Endothelial cell of umbilical vein (primary cell): Measurements from ENCODE around the gene PTMA. TPM values are rescaled to one million over a fixed set of nuclear protein-coding genes. Genes with fewer than 3 reads are reported as not detected.

ENCODE experiments used
- BruUV-seq: library from RNA; stranded (reverse); fragments of 400-500 nt; replicated peaks from 2 replicates; lab custom pipeline; 2021; lab: Mats Ljungman, UMichigan
- CTCF ChIA-PET: fragments of 300-600, 350-600 bp; sonication (Branson Sonifier 250); formaldehyde crosslinking; loops from one replicate; lab custom pipeline; 2021; ENCODE audit warnings: antibody characterized with exemption, inconsistent platforms; lab: Charles Lee
- POLR2A ChIA-PET: fragments of 300-600, 350-600 bp; sonication (Branson Sonifier 250); formaldehyde crosslinking; loops from one replicate; lab custom pipeline; 2021; ENCODE audit warnings: antibody characterized with exemption, inconsistent platforms; lab: Charles Lee
- DNase-seq: peaks from one replicate; pipeline ENCODE4 v3.0.0-alpha.2; 2011; ENCODE audit warnings: low read depth, low spot score
- FAIRE-seq: peaks from 2 replicates; lab custom pipeline; 2011; peaks lifted over from hg19 to GRCh38; lab: Jason Lieb, UNC
- H2AFZ ChIP-seq: 2 replicates; pipeline ENCODE4 v1.6.0; 2012; ENCODE audit warnings: low read depth, low read length, control low read depth, inconsistent platforms
- H3K27ac ChIP-seq: 2 replicates; pipeline ENCODE4 v1.5.1; 2011; ENCODE audit warnings: low read depth, mild to moderate bottlenecking, control low read depth, low read length, moderate library complexity; ENCODE audit not compliant: insufficient read depth
- H3K27me3 ChIP-seq, 2 experiments: 2 replicates each; pipeline versions ENCODE4 v1.6.0 to v1.6.1; 2011; ENCODE audit warnings: low read length in 2 of 2, mixed read lengths in 1 of 2; ENCODE audit not compliant: control insufficient read depth in 2 of 2, insufficient read depth in 2 of 2
- H3K36me3 ChIP-seq, 2 experiments: 2 replicates in 1 of 2; 3 replicates in 1 of 2; pipeline ENCODE4 v1.5.1; 2011; ENCODE audit warnings: low read length in 2 of 2, mild to moderate bottlenecking in 1 of 2, moderate library complexity in 1 of 2; ENCODE audit not compliant: control insufficient read depth in 2 of 2, insufficient read depth in 2 of 2; ENCODE audit errors: extremely low read depth in 1 of 2
- H3K4me1 ChIP-seq: 3 replicates; pipeline ENCODE4 v1.5.1; 2011; ENCODE audit warnings: mild to moderate bottlenecking, low read length; ENCODE audit not compliant: control insufficient read depth, insufficient read depth; ENCODE audit errors: extremely low read depth
- H3K4me2 ChIP-seq: 2 replicates; pipeline ENCODE4 v1.6.1; 2011; ENCODE audit warnings: low read length, control low read depth, mixed read lengths; ENCODE audit not compliant: insufficient read depth
- H3K4me3 ChIP-seq, 3 experiments: fragments of 200-600 bp in 1 of 3; sonication (generic), shearing (Covaris generic) in 1 of 3; replicated peaks in 1 of 3; 2 replicates each; pipeline ENCODE4 v1.5.1; 2011 to 2016; ENCODE audit warnings: control low read depth in 3 of 3, low read length in 3 of 3, mild to moderate bottlenecking in 2 of 3, inconsistent platforms in 1 of 3, low read depth in 1 of 3, moderate library complexity in 1 of 3; ENCODE audit not compliant: insufficient read depth in 1 of 3
- H3K79me2 ChIP-seq: 2 replicates; pipeline ENCODE4 v1.6.0; 2012; ENCODE audit warnings: low read length, inconsistent platforms; ENCODE audit not compliant: control insufficient read depth, insufficient read depth
- H3K9ac ChIP-seq: replicated peaks from 2 replicates; pipeline ENCODE3; 2011; ENCODE audit warnings: low read length, control low read depth; ENCODE audit not compliant: insufficient read depth; ENCODE audit errors: extremely low read depth
- H3K9me1 ChIP-seq: replicated peaks from 3 replicates; pipeline ENCODE4 v1.6.0; 2011; ENCODE audit warnings: mild to moderate bottlenecking, low read length; ENCODE audit not compliant: control insufficient read depth, insufficient read depth; ENCODE audit errors: extremely low read depth
- H3K9me3 ChIP-seq: replicated peaks from 2 replicates; pipeline ENCODE4 v1.5.1; 2012; ENCODE audit warnings: low read length, inconsistent platforms; ENCODE audit not compliant: control insufficient read depth, insufficient read depth
- H4K20me1 ChIP-seq: replicated peaks from 2 replicates; pipeline ENCODE3; 2011; ENCODE audit warnings: mild to moderate bottlenecking, low read length; ENCODE audit not compliant: control insufficient read depth, insufficient read depth; ENCODE audit errors: extremely low read depth
- EZH2 ChIP-seq: IDR thresholded peaks from 2 replicates; pipeline ENCODE4 v1.6.1; 2012; ENCODE audit warnings: borderline replicate concordance, low read depth, mild to moderate bottlenecking, moderate library complexity, low read length, inconsistent platforms; ENCODE audit not compliant: severe bottlenecking
- FOS ChIP-seq: IDR thresholded peaks from 2 replicates; pipeline ENCODE4 v1.6.1; 2011; ENCODE audit warnings: mild to moderate bottlenecking, low read length, moderate library complexity, borderline replicate concordance; ENCODE audit not compliant: insufficient read depth
- GATA2 ChIP-seq: IDR thresholded peaks from 2 replicates; pipeline ENCODE4 v1.7.0; 2011; ENCODE audit warnings: low read depth, mild to moderate bottlenecking, moderate library complexity, mixed read lengths, low read length; ENCODE audit not compliant: insufficient read length, insufficient read depth
- JUN ChIP-seq: IDR thresholded peaks from 2 replicates; pipeline ENCODE4 v1.6.1; 2011; ENCODE audit warnings: borderline replicate concordance, low read depth; ENCODE audit not compliant: insufficient read length, insufficient read depth
- MAX ChIP-seq: IDR thresholded peaks from 2 replicates; pipeline ENCODE4 v1.6.1; 2011; ENCODE audit not compliant: insufficient read depth, insufficient read length
- MYC ChIP-seq: IDR thresholded peaks from one replicate; pipeline ENCODE4 v1.6.1; 2011; ENCODE audit warnings: mild to moderate bottlenecking, low read depth, low read length
- POLR2A ChIP-seq: IDR thresholded peaks from 2 replicates; pipeline ENCODE4 v1.6.1; 2012; ENCODE audit warnings: low read depth, mild to moderate bottlenecking, control low read depth, low read length
- POLR2AphosphoS5 ChIP-seq: IDR thresholded peaks from 2 replicates; pipeline ENCODE4 v1.6.1; 2012; ENCODE audit warnings: low read depth, mild to moderate bottlenecking, control low read depth, low read length, moderate library complexity; ENCODE audit not compliant: insufficient read depth
- dilution Hi-C: fragments of 300-500 bp; cut with MboI; formaldehyde crosslinking; loops from one replicate; pipeline ENCODE4 v1.15.0; 2019; ENCODE audit warnings: low sequenced_read_pairs; ENCODE audit not compliant: extremely low pct_ligation_motif_present
- intact Hi-C: fragments of 100-400 bp; cut with micrococcal nuclease; formaldehyde crosslinking; loops from one replicate; pipeline ENCODE4 v1.10.0; 2022
- polyA plus RNA-seq, 4 experiments: library from polyadenylated mRNA; depleted of rRNA in 3 of 4; stranded (reverse) in 3 of 4; unstranded in 1 of 4; fragments of >200 nt; gene quantifications; 2 replicates each; pipeline versions ENCODE4 v1.2.1 to v1.2.3, GENCODE V29; 2011 to 2012; ENCODE audit warnings: missing spikeins in 1 of 4
- total RNA-seq: library from RNA; stranded (reverse); gene quantifications from 2 replicates; pipeline ENCODE4 v1.2.3, GENCODE V29; 2021
- TF ChIP-seq, protein P1 (sequence below), 2 donors: IDR thresholded peaks; 1 replicate in 1 of 2; 2 replicates in 1 of 2; pipeline ENCODE4 v1.5.1; 2011; ENCODE audit warnings: low read length in 2 of 2, mild to moderate bottlenecking in 2 of 2, moderate library complexity in 2 of 2, control low read depth in 1 of 2, inconsistent platforms in 1 of 2, low read depth in 1 of 2; ENCODE audit not compliant: insufficient read depth in 1 of 2; ENCODE audit errors: extremely low read depth in 1 of 2

PTMA gene
- total and polyA plus RNA-seq, 2 donors (not counting 3 experiments of a cell fraction or from before 2014, with no cell fraction given), result 404 to 1,488 TPM

DNA sequence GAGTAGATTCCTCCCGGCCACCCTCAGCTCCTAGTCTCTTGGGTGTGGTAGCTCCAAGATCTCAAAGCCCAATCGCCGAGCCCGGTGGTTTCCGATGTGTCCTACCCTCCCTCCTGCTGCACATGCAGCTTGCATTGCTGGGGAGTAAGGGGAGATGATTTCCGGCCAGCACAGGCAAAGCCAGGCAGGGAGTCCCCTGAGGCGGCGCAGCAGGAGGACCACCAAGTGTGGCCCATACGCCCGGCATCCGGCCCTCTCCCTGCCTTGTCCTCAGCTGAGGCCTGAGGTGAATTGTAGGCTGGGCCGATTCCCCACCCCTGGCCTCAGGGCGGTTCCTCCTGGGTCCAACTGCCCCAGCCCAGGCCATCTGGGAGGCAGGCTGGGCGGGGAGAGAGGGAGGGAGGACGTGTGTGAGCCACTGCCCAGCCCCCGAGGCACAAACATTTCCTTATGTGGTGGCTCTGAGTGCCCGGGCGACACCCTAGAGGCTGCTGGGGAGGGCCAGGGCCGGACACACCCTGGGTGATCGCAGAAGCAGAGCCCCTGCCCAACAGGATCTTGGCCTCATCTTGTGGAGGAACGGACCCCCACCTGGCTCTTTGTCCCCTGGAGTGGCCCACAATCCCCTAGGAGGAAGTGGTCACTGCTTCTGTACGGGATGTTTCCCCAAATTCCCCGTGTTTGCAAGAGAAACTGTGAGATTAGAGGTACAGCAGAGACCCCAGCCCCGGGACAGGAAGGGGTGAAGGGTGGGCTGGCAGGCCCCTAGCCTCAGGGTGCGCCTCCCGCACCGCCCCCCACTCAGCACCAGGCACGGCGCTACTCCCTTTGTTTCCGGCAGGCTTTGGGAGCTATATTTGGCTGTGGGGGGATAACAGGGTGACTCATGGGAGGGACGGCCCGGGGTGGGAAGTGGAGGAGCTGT, 41.9 kb upstream of the PTMA start:
- H4K20me1 ChIP-seq, result no peaks in the 10 kb centered on the region
- ChIA-PET POLR2A (interaction anchor here (1.7 to 1.9 kb wide), 2 partner anchors 42 to 43 kb away, joined by 4 to 9 read pairs; partner anchors contain the start of gene PTMA), CTCF (interaction anchor here (0.5 to 3.5 kb wide), 7 partner anchors 9 to 54 kb away, joined by 3 to 25 read pairs (median 4); no protein-coding TSS in a partner anchor)
- FAIRE-seq (peak; percentile 93), DNase-seq (peak; percentile 63)
- no peaks in the 10 kb centered on the region for H3K36me3 ChIP-seq
- TF ChIP-seq GATA2 (no peak), POLR2AphosphoS5 (peak; percentile 70), JUN (peak; percentile 37), FOS (peak; percentile 71), POLR2A (peak; percentile 70), EZH2 (no peak), MYC (peak; percentile 56), MAX (no peak)
- TF ChIP-seq, protein P1, sequence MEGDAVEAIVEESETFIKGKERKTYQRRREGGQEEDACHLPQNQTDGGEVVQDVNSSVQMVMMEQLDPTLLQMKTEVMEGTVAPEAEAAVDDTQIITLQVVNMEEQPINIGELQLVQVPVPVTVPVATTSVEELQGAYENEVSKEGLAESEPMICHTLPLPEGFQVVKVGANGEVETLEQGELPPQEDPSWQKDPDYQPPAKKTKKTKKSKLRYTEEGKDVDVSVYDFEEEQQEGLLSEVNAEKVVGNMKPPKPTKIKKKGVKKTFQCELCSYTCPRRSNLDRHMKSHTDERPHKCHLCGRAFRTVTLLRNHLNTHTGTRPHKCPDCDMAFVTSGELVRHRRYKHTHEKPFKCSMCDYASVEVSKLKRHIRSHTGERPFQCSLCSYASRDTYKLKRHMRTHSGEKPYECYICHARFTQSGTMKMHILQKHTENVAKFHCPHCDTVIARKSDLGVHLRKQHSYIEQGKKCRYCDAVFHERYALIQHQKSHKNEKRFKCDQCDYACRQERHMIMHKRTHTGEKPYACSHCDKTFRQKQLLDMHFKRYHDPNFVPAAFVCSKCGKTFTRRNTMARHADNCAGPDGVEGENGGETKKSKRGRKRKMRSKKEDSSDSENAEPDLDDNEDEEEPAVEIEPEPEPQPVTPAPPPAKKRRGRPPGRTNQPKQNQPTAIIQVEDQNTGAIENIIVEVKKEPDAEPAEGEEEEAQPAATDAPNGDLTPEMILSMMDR (IDR thresholded peaks at IDR 0.05; ENCODE audit: extremely low read depth in 1 of 2, insufficient read depth in 1 of 2, low read depth in 1 of 2, low read length in 2 of 2), result no peak
- no peaks in the 10 kb centered on the region for H3K9me3 ChIP-seq
- dilution Hi-C loops, result no loop called here
- no peaks in the 10 kb centered on the region for H3K9me1 ChIP-seq
- H3K4me2 ChIP-seq, result peak overlapping the region; percentile 18
- peak overlapping the region; percentile 79 for H3K27ac ChIP-seq
- intact Hi-C loops, result loop anchor here (1.0 to 5.0 kb wide), 3 partner anchors 24 to 204 kb away; partner anchors contain the start of genes NCL and PTMA
- no peaks in the 10 kb centered on the region for H3K79me2 ChIP-seq
- H3K9ac ChIP-seq, result peak overlapping the region; percentile 68
- H3K27me3 ChIP-seq, result no peaks in the 10 kb centered on the region
- TSS peak; percentile 95 for BruUV-seq
- H3K4me1 ChIP-seq, result peaks cover 24% of the 10 kb centered on the region
- H2AFZ ChIP-seq, result peak overlapping the region; percentile 33
- H3K4me3 ChIP-seq, result peak overlapping the region in 1 of 3 experiments; percentile 16
